ENCODE measurements around the gene SLC15A3.
"Not testable (repeated sequence)": the region's sequence is repeated elsewhere in the genome, so short reads cannot be mapped to it uniquely, and the experiment has no call there.

Gene SLC15A3

DNA sequence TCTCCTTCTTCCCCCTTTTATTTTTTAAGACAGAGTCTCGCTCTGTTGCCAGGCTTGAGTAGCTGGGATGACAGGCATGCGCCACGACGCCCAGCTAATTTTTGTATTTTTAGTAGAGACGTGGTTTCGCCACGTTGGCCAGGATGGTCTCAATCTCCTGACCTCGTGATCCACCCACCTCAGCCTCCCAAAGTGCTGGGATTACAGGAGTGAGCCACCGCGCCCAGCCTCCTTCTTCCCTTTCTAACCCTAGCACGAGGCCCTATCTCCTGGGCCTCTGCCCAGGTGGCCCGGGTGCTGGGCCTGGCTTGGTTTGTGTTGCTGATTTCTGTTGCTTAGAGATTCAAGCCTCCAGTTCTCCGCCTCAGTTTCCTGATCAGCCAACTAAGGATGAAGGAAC, 22.3 kb upstream of the SLC15A3 start:
- DNase-seq = not testable (repeated sequence)

DNA sequence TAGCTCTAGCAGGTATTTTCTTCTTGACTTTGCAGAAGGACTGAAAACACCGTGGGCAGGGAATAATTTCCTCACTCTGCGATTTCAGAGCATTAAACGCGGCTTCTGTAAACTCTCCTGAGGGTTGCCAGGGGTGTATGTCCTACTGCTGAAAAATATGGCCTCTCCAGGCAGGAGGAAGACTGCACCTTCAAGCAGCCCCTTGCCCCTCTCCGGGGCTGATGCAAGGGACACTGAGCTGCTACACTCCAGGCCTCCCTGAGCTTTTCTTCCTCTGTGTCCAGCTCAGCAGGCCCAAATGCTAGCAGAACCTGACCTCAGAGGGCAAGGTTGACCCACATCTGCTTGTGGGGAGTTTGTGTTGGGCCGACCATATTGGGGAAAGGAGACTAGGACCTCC, 21.7 kb upstream of the SLC15A3 start:
- DNase-seq = no peak

DNA sequence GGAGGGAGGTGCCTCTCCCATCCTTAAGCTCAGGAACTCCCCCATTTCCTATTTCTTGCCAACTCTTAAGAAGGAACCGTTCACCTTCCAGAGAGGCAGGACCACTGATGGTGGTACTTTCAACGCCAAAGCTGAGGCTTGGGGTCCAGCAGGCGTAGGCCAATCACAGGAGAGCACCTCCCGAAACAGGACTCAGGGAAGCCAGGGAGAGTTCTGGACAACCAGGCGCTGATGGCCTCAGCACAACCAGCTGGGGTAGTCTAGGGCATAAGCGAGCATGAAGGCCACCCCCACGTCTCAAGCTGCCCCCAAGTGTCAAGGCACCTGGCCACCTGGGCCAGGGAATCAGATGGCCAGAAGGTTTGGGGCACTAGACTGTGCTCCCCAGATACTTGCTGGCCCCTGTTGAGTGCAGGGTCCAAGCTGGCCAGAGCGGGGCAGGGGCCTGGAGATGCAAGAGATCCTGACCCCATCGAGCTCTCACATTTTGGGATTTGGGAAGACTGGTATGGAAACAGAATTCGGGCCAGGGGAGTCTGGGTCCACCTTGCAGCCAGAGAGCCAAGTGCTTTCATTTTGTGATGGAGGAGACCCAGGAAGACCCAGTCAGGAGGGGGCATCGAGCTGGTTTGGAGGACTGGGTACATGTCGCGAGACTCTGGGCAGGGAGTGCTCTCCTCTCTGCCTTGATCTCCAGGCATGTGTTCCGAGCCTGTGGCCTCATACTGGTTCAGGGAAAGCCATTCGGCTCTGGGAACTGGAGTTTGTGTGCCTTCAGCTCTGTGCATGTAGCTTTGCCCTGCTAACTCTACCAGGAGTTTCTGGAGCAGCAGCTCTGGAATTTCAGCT, 20.4 kb upstream of the SLC15A3 start:
- no peak for DNase-seq

DNA sequence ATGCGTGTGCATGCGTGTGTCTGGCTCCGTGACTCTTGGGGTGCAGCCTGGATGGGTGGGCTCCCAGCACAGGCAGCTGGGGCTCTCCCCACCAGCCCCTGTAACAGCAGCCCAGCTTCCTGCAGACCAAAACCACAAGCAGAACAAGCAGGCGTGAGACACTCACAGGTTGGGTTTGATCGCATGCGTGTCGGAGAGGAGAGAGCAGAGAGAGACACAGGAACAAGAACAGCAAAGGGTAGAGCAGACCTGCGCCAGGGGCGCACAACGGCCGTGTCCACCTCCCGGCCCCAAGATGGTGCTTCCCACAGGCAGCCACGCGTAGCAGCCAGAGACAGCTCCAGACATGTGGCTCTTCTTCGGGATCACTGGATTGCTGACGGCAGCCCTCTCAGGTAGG, 19.5 kb upstream of the SLC15A3 start, which contains the start of gene CD6:
Gene CD6, plus strand, starts transcription at position 161 of the 400 bp plus-strand sequence. Its CDS starts 186 bp downstream, at position 347.
- DNase-seq = no peak

DNA sequence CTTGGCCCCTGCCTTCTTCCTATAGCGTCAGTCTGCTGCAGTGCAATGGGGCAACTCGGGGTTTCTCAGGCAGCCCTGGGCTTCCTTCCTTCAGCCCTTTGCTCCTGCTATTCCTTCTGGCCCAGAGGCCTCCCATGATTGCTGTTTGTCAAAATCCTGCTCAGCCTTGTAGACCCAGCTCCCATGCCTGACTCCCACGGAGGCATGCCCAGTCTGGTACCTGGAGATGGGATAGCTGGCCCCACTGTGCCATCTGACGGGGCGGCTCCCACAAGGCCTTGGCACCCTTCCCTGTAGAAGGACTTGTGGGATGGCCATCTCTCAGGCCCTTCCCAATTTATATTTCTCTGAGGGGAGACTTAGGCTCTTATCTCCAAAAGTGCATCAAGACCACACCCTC, 18.9 kb upstream of the SLC15A3 start:
- no peak for DNase-seq

DNA sequence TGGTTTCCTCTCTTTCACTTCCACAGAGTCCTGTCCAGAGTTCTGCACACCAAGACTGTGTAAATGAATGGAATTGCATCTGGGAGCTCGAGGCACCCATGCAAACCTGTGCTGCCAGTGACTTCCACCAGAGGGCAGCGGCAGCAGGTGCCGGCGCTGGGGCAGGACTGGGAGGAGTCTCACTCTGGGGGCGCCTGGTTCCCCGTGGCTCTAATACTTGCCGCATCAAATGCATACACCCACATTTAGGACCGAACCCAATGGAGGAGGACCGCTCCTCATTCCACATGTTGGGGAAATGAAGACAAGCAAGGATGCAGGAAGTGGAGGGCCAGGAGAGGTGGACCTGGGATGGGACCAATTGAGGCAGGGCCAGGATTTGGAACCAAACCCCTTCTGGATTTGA, 18.4 kb upstream of the SLC15A3 start:
- DNase-seq = no peak

DNA sequence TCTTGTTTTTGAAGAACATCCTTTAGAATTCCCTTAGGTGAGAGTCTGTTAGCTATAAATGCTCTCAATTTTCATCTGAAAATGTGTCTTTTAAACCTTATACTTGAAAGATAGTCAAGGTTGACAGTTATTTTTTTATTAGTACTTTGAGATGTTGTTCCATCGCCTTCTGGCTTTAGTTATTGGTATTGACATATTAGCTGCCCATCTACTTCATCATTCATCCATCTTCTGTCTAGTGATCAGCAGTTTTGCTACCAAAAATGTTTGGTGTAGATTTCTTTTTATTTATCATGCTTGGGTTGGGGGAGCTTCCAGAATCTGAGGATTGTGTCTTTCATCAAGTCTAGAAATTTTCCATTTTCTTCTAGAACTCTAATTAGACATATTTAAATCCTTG, 16.2 kb upstream of the SLC15A3 start:
- no peak for DNase-seq

DNA sequence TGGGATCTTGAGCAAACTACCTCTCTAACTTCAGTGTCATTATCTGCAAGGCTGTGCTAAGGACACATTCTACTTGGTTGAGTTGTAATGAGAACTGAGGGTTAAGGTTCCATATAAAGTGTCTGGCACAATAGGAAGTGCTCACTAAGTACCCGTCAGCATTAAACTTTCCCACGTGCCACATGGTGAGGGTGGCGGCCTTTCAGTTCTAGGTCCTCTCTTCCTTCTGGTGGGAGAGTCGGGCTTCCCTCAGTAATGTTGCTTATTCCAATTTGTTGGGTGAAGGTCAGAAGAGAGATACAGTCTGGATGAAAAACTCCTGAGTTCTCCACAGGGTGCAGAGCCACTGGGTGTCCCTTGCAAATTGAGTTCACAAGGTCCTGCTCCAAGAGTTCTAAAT, 14.9 kb upstream of the SLC15A3 start:
- DNase-seq = no peak

DNA sequence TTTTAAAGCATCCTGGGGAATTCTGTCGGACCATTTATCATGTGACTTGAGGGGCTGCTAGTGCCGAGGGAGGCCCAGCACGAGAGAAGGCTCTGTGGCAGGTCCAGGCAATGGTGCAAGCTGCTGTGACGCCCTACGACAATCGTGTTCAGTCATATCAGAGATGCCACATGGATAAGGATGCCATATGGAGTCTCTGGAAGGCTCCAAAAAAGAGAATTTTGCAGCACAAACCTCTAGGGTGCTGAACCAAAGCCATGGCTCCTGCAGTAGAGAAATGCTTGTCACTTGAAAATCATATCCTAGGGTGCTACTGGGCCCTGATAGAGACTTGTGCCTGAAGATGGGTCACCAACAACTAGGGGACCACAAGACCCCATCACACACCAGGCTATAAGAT, 12.8 kb upstream of the SLC15A3 start:
- DNase-seq = no peak

DNA sequence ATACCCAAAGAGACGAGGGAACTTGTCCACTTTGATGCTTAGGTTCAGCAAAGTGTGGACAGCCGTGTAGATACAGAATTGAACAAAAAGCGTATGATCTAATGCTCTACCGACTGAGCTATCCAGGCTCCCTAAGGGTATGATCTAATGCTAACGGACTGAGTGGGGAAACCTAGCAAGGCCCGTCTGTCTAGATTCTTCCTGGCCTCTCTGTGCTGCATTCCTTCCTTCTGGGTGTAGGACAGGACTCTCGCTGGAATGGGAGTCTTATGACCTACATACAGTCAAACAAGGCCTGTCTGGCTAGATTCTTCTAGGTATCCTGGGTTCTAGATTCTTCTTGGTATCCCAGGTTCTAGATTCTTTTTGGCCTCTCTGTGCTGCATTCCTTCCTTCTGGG, 8.4 kb upstream of the SLC15A3 start:
- no peak for DNase-seq

DNA sequence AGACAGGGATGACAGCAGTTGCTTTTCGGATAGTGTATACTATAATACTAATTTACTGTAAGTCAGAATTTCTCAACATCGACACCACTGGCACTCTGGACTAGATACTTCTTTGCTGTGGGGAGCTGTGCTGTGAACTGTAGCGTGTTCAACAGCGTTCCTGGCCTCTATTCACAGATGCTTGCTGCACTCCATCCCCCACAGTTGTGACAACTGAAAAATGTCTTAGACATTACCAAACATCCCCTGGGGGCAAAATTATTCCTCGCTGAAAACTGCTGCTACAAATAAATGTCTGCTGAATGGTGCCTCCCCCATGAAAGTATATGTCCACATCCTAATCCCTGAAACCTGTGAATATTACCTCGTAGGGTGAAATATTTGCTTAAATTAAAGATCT, 7.5 kb upstream of the SLC15A3 start:
- DNase-seq = no peak

DNA sequence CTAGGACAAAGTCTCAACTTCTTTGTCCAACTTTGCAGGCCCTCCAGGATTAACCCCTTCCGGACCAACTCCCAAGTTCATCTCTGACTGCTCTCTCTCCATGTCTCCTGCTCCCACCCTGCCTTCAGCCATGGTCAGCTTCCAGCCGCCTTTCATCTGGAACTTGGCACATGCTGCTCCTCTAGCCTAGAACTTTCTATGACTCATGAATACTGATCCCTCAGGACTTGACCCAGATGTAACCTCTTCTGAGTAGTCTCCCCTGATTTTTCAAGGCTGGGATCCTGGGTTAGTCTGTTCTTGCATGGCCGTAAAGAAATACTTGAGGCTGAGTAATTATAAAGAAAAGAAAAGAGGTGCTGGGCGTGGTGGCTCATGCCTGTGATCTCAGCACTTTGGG, 5.2 kb upstream of the SLC15A3 start:
- DNase-seq = no peak

DNA sequence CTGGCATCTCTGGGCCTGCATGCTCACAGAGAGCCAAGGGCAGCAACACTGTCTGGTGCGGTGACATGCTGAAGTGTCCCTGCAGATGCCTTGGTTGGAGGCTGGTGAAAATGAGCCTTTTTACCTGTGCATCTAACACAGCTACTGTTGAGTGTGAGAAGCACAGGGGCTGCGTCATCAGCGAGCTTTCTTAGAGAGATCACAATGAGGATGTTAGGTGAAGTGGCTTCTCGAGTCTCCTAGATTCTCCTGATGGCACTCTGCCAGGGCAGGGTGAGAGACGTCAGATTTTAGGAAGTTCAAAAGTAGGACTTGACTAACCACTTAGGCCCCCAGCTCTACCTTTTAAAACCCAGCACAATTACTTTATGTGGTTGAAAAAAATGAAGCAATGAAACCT, 3.6 kb upstream of the SLC15A3 start:
- DNase-seq = peak; percentile 34

DNA sequence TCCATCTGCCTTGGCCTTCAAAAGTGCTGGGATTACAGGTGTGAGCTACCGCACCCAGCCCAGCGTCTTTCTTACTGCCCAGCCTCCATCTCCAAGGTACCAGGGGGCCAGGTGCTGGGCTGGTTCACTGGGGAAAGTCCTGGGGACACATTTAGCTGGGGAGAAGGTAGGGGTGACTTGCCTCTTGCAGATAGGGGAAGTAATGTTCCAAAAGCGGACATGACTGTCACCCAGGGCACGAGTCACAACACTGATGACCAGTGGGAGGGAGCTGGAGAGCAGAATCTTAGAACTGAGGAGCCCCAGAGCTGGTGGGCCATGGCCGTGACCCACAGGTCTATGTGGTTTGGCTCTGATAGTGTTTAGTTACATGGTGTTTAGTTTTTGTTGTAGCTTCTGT, 2.4 kb upstream of the SLC15A3 start:
- no peak for DNase-seq

DNA sequence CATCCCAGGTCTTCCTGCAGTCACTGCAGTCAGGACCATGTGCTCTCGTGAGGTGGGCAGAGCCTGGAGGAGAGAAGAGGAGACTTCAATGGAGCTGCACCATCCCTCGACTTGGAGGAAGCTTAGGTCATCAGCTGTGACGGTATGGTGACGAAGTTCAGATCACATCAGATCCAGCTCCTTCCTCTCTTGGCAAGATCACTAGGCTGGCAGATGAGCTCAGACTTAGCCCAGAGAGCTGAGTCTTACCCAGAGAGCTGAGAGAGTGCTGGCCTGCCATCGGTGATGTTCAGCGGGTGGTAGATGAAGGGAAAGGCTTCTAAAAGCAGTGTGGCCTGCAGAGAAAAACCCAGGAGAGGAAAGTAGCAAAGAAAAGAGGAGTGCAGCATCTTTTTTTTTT, 1.8 kb upstream of the SLC15A3 start:
- DNase-seq = no peak

DNA sequence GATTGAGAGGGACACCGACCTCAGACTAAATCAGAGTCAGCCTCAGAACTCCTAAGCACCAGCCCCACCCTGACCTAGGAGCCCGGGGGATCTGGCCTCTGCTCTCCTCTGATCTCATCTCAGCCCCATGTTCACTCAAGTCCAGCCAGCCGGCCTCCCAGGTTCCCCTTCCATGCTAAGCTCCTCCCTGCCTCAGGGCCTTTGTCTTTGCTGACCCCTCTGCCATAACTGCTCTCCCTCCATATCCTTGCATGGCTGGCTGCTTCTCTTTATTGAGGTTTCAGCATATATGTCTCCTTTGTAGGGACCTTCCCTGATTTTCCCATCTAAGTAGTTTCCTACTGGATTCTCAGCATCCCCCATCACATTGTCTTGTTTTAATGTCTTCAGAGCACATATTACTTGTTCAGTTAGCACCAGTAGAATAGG, 780 bp upstream of the SLC15A3 start:
- DNase-seq = no peak

DNA sequence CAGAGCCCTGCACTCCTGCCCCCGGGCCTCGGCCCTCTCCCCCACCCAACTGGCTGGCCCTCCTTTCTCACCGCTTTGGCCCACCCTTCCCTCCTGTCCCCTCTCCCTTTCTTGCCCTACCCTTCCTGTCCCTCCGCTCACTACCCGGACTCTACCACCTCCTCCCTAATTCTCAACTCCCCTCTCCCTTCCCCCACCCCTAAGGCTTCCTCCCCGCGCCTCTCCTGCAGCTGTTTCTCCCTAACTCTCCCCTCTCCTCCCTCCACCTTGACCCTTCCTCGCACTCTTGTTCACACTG, 421 bp downstream of the SLC15A3 start:
- no peak for DNase-seq

DNA sequence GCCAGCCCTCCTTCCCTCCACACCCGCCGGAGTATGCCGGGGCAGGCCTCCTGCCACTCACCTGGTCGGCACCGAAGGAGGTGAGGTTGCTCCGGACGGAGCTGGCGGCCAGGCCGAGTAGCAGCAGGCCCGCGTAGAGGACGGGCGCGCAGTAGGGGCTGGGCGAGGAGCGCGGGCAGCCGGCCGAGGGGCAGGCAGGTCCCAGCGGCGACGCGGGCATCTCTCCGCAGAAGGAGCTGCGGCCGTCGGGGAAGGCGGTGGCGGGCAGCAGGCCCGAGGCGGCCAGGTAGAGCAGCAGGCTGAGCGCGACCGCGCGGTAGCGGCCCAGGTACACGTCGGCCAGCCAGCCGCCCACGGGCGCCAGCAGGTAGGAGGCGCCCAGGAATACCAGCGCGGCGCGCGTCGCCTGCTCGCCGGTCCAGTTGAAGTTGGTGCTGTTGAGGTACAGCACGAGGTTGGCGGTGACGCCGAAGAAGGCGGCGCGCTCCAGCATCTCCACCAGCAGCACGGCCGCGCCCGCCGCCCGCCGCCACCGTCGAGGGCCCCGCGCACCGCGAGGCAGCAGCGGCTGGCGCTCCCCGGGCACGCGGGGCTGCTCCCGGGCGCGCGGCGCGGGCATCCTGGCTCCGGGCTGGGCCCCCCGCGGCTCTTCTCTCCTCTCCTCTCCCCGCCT, 907 bp downstream of the SLC15A3 start:
- DNase-seq = no peak

DNA sequence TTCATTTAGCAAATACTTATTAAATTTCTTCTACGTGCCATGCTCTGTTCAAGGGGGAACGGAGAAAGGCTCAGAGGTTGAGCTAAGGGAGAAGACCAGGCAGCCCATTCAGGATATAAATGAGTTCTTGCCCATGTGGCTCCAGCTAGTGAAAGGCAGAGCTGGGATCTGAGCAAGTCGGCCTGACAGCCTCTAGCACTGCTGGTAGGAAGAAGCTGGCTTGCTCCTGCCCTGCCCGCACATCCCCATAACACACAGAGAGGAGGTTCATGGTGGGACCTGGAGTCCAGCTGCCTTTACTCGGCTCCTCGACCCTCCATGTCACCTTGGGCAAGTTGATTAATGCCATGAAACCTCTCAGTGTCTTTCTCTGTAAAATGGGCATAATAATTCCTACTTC, 2.0 kb downstream of the SLC15A3 start:
- no peak for DNase-seq

DNA sequence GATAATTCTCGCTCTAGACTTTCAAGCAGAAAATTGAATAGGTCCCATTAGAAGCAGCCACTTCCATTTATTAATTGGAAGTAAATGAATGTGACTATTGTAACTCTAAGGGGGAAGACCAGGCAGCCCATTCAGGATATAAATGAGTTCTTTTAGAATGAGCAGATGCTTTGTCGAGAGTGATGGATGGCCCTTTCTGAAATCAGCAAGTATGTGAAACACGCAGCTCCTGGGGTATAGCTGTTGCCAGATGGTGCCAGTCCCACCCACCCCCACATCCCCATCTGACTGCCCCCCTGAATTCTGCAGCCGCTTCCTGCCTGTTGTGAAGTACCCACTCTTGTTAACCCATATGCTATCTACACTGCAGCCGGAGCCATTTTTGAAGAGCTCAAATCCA, 3.7 kb downstream of the SLC15A3 start:
- no peak for DNase-seq

DNA sequence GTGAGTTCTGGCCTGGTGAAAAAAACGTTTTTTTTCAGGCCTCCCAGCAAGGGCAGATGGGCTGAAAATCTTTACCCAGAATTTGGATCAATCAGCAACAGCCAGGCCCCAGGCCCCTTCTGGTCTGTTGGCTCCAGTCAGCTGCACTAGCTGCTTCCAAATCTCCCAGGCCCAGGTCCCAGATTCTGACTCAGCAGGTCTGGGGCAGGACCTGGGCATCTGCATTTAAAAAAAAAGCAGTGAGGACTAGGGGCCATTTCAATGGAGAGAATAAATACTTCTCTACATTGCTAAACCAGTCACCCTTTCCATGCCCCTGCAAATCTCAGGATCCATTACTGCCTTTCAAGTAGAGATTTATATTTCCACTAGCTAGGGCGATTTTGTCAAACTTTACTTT, 4.3 kb downstream of the SLC15A3 start:
- no peak for DNase-seq

DNA sequence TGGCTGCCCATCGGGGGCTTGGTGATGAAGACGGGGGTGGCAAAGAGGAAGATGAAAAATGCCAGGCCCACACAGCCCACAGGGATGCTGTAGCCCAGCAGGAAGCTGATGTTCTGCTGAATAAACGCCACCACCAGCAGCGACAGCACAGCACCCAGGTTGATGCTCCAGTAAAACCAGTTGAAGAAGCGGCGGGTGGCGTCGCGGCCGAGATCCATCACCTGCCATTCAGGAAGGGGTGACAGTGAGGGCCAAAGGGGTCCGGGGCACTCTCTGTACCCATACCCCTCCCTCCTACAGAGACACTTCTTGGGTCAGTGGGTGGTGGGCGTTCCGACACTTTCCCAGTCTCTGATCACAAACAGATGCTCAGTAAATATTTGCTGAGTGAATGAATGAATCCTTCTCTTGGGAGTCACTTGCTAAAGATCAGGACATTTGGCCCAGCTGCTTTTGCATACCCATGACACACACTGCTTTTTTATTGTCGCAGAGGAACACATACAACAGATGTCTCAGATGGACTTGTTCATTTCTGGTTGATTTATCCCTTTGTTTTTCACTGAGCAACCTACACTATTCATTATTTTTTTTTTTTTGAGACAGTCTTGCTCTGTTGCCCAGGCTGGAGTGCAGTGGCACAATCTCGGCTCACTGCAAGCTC, 5.2 kb downstream of the SLC15A3 start:
- no peak for DNase-seq

DNA sequence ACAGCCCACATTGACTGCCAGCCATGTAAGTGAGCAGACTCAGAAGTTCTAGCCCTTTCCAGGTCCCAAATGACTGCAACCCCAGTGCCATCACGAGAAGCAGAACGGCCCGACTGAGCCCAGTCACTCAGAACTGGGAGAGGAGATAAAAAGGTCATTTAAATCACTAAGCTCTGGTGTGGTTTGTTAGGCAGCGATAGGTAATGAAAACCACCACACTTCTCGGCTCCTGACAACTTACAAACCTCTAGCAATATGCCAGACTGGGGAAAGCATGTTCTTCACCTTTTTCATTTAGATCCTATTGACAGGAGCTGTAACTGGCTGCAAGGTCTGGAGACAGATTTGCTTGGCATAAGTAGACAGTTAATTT, 6.7 kb downstream of the SLC15A3 start:
- no peak for DNase-seq
